ENCODE measurements around the gene EML4.

GRCh38 chr2:42156721-42157120 is 12.4 kb upstream of the EML4 start:
- no peak for TF ChIP-seq CTCF (IDR thresholded peaks at IDR 0.05)
- no peak for TF ChIP-seq POLR2A (IDR thresholded peaks at IDR 0.05)
- TF ChIP-seq EP300 (IDR thresholded peaks at IDR 0.05) = no peak

All from tibial nerve (tissue), 4 donors.